NCI-H2171 treated with DMSO at 0.1 percent for 48 hours (cell line): ENCODE measurements around the gene CIAO2B.
"Not testable (repeated sequence)": the region's sequence is repeated elsewhere in the genome, so short reads cannot be mapped to it uniquely, and the experiment has no call there.

Source experiments
- DNase-seq: peaks from one replicate; lab custom pipeline; 2025; lab: John Stamatoyannopoulos, UW

Gene CIAO2B

DNA sequence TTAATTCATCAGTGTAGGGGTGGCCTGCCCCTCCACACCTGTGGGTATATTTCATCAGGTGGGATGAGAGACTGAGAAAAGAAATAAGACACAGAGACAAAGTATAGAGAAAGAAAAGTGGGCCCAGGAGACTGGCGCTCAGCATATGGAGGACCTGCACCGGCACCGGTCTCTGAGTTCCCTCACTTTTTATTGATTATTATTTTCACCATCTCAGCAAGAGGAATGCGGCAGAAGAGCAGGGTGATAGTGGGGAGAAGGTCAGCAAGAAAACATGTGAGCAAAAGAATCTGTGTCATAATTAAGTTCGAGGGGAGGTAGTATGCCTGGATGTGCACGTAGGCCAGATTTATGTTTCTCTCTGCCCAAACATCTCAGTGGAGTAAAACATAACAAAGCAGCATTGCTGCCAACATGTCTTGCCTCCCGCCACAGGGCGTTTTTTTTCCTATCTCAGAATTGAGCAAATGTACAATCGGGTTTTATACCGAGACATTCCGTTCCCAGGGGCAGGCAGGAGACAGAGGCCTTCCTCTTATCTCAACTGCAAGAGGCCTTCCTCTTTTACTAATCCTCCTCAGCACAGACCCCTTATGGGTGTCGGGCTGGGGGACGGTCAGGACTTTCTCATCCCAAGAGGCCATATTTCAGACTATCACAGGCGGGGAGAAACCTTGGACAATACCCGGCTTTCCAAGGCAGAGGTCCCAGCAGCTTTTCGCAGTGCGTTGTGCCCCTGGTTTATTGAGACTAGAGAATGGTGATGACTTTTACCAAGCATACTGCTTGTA is 21.4 kb upstream of the CIAO2B start:
- not testable (repeated sequence) for DNase-seq

DNA sequence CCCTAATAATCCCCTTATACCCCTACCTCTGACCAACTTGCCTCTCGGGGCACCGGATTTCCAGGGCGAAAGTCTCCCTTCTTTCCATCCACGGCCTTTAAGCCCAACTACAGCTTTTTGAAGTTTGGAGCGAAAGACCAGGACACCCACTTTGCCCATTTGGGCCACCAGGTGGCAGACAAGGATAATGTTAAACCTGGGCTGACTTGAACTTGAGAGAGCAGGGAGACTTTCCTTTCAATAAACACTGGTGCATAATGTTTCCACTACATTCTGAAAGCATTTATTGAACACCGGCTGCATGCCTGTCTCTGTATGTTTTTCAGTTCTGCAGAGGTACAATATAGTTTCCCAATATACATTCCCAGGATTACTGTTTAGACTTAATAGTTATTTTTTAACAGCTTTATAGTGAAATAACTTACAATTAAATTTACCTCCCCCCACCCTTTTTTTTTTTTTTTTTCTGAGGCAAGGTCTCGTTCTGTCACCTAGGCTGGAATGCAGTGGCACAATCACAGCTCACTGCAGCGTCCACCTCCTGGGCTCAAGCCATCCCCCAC is 20.0 kb upstream of the CIAO2B start:
- peak; percentile 72 for DNase-seq

GRCh38 chr16:66953462-66954096 is 19.4 kb upstream of the CIAO2B start:
- DNase-seq = no peak

DNA sequence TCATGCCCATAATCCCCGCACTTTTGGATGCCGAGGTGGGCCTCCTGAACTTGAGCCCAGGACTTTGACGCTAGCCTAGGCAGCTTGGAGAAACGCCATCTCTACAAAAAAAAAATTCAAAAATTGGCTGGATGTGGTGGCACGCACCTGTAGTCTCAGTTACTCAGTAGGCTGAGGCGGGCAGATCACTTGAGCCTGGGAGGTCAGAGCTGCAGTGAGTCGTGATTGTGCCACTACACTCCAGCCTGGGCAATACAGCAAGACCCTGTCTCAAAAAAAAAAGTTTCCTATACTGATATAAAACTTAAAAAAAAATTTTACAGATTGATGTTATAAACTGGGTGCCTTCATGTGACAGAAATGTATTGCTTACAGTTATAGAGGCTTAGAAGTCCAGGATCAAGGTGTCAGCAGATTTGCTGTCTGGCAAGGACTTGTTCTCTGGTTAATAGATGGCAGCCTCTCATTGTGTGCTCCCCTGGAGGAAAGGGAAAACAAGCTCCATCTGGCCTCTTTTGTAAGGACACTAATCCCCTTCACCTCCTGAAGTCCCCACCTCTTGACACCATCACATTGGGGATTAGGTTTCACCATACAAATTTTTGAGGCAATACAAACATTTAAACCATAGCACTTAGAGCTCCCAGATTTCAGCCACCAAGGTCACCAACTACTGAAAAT is 18.4 kb upstream of the CIAO2B start:
- DNase-seq = peak; percentile 79

DNA sequence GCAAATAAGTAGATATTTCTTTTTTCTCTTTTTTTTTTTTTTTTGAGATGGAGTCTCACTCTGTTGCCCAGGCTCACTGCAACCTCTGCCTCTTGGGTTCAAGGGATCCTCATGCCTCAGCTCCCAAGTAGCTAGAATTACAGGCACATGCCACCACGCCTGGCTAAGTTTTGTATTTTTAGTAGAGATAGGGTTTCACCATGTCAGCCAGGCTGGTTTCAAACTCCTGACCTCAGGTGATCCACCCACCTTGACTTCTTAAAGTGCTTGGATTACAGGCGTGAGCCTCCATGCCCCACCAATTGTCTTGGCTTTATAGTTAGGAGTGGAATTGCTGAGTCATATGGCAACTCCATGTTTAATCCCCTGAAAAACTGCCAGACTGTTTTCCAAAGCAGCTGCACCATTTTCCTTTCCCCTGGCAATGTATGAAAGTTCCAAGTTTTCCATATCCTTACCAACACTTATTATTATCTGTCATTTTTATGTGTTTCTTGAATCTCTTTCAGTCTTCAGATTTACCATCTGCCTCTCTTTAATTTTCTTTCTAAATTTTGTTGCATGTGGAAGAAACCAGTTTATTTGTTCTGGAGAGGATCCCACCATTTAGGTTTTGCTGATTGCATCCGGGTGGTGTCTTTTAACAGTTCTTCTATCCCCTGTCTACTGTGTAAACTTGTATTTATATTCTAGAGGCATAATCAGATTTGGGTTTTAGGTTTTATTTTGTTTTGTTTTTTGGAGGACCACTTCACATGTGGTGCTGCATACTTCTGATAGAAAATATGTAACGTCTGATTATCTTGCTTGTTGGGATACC is 17.0 kb upstream of the CIAO2B start:
- DNase-seq = peak; percentile 25

- no peak for DNase-seq
Measured at GRCh38 chr16:66950437-66950836, 16.2 kb upstream of the CIAO2B start.

DNA sequence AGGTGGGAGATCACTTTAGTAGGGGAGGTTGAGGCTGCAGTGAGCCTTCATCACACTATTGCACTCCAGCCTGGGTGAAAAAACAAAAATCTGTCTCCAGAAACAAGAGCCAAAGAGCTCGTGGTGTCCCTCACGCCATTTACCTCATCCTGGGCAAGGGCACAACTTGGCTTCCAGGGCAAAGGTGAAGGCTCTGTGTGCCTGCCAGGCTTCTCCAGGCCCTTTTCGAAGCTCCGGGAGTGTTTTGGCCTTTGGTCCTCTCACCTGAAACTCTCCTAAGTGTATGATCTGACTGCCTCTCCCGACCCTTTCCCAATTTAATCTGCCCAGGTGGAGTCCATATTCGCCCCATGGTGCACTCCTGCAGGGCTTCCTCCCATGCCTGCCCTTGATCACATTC is 15.3 kb upstream of the CIAO2B start:
- no peak for DNase-seq

GRCh38 chr16:66948837-66949225 is 14.6 kb upstream of the CIAO2B start:
- no peak for DNase-seq

DNA sequence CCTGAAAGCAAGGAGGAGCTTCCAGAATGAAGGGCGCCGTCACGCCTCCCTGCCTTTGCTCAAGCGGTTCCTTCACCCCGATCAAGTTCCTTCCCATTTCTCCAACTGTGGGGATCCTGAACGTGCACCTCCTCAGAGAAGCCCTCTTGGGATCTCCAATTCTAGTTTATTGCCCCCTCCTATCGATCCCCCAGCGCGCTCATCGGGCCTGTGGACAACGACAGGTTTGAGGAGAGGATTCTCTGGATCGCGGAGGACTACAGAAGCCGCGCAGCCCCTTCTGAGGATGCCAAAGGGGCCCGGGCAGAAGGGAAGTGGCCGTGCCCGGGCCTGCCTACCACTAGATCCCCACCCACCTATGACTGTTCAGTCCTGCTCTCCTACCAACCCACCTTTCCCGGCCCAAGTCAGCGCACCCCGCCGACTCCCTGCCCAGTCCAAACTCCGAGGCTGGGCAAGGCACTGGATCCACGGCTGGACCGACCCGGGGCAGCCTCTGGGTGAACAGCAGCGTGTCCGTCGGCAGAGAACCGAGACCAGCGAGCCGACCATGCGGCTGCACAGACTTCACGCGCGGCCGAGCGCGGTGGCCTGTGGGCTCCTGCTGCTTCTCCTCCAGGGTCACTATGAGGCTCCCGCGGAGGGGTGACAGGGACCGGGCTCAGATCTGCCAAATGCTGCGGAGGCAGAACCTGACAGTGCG is 14.1 kb upstream of the CIAO2B start:
- no peak for DNase-seq

- DNase-seq = peak; percentile 76
Measured at GRCh38 chr16:66947302-66948065, 13.3 kb upstream of the CIAO2B start.

GRCh38 chr16:66946974-66947301 is 12.7 kb upstream of the CIAO2B start:
- no peak for DNase-seq

GRCh38 chr16:66946541-66946940 is 12.3 kb upstream of the CIAO2B start:
- DNase-seq = no peak

GRCh38 chr16:66945939-66946338 is 11.7 kb upstream of the CIAO2B start:
- no peak for DNase-seq

DNA sequence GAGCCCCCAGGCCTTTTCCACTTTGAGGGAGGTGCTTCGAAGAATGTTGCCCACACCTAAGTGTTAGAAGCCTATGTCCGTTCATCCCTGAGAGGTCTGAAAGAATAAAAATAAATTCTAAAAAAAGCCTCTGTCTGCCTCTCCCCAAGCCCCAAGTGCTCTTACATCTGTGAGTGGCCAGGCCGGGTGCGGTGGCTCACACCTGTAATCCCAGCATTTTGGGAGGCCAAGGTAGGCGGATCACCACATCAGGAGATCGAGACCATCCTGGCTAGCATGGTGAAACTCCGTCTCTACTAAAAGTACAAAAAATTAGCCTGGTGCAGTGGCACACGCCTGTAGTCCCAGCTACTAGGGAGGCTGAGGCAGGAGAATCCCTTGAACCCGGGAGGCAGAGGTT is 10.8 kb upstream of the CIAO2B start:
- DNase-seq = not testable (repeated sequence)

DNA sequence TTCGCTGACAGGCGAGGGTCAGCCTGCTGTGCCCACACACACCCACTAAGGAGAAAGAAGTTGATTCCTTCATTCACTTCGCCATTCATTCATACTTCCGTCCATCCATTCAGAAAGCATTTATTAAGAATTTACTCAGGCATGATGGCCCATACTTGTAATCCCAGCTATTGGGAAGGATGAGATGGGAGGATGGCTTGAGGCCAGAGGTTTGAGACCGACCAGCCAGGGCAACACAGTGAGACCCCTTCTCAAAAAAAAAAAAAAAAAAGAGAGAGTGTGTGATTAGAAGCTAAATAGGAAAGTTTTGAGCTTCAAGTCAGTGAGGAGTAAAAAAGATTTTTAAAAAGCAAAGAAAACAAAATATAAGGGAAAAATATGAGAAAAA is 9.8 kb upstream of the CIAO2B start:
- DNase-seq = no peak

- DNase-seq = no peak
Measured at GRCh38 chr16:66943426-66944053, 9.3 kb upstream of the CIAO2B start.

GRCh38 chr16:66942981-66943380 is 8.8 kb upstream of the CIAO2B start:
- DNase-seq = no peak

DNA sequence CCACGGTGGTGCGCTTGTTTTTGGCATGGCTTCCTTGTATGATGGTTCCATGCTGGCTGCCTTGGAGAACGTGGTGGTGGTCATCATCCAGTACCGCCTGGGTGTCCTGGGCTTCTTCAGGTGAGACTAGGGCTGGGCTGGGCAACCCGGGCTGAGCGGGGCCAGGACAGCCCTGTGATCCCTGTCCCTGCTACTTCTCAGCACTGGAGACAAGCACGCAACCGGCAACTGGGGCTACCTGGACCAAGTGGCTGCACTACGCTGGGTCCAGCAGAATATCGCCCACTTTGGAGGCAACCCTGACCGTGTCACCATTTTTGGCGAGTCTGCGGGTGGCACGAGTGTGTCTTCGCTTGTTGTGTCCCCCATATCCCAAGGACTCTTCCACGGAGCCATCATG is 6.0 kb upstream of the CIAO2B start:
- DNase-seq = no peak

GRCh38 chr16:66939366-66939765 is 5.2 kb upstream of the CIAO2B start:
- DNase-seq = no peak

DNA sequence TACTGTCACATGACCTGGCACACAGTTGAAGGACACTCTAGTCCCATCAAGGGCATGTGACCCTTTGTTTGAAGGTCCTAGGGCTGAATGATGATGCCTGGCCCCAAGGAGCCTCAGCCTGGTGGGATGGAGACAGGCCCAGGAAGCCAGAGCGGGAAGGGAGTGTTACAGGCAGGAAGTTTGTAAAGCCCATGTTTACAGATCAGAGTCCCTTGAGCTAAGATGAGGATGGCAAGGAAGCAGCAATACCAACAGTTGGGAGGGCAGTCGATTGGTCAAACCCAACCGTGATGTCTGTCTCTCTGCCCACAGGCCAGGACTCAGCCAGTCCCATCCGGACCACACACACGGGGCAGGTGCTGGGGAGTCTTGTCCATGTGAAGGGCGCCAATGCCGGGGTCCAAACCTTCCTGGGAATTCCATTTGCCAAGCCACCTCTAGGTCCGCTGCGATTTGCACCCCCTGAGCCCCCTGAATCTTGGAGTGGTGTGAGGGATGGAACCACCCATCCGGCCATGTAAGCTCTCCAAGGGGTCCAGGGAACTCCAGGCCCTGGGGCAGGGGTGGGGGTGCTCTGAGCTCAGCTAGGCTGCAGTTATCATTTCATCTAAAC is 3.6 kb upstream of the CIAO2B start:
- DNase-seq = no peak
